HG03066 (cell line): ENCODE data around the gene FUT7.

Experiments used
- ATAC-seq: cut with Tn5 transposase; IDR thresholded peaks from one replicate; pipeline ENCODE4 v1.9.1; 2021; ENCODE audit warnings: low read depth; ENCODE audit not compliant: unreplicated experiment

FUT7 gene

GRCh38 chr9:137019891-137020683 is 11.8 kb downstream of the FUT7 start:
- ATAC-seq: no peak

GRCh38 chr9:137018761-137019559 is 12.9 kb downstream of the FUT7 start:
- ATAC-seq: no peak

DNA sequence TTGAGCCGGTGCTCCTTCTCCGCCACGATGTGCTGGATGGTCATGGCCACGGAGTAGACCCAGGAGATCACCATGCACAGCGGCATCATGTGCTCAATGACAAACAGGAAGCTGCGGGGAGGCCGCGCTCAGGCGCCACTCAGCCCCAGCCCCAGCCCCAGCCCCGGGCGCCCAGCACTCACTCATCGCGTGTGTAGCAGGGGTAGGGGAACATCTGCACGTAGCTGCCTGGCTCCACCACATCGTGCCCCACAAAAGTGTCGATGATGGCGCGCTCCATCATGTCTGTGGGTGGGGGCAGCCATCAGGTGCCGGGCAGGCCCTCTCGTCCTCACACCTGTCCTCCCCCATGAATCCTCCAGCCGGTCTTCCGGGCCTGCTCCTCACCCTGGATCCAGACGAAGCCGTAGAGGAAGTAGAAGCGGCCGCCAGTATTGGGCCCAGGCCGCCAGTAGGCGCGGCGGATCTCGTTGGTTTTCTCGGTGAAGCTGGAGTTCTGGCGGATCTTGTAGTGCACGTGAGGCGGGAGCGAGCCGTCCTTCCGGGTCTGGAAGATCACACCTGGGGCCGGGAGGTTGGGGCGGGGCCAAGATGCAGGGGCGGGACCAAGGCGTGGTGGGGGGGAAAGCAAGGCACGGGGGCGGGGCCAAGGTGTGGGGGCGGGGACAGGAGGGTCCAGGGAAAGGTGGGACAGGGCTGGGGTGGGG is 13.9 kb downstream of the FUT7 start:
- no peak for ATAC-seq

DNA sequence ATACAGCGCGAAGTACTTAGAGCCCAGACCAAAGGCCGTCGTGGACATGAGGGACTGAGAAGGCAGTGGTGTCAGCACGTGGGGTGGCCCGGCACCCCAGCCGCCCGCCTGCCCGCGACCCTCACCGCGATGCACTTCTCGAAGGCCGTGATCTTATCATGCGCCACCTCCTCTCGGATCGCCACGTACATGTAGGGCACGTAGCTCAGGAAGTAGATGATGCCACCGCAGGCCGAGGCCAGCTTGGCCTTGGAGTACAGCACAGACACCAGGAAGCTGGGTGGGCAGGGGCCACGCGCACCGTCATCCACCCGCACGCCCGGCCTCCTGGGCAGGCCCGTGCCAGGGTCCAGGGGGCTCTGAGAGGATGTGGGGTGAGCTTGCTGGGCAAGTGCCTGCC is 14.8 kb downstream of the FUT7 start:
- ATAC-seq: no peak

DNA sequence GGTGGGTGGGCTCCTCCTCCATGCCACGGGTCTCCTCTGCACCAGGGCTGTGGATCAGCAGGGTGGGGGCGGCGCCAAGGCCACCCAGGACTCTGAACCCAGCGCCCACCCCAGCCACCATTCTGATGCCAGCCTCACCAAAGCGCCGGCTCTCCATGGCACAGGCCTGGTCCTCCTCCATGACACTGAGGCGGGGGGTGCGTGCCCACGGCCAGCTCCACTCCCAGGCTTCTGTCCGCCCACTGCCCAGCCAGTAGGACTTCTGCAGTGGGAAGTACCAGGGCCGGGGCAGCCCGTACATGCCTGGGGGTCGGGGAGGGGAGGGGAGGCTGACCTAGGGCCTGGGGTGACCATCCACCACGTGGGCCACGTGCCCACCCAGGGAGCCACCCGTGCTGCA is 15.5 kb downstream of the FUT7 start:
- ATAC-seq: no peak

DNA sequence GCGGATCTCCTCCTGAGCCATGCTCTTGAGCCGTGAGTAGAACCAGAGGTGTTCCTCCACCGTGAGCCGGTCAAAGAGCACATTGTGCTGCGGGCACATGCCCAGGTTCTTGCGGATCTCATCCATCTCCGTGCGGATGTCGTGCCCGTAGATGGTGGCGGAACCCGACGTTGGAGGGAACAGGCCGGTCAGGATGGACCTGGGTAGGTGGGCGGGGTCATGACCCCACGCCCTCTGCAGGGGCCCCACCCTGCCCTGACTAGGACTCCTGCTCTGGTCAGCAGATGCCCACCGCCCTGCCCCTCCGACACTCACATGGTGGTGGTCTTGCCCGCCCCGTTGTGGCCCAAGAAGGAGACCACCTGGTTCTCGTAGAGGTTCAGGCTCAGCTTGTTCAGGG is 15.9 kb downstream of the FUT7 start:
- ATAC-seq: no peak

DNA sequence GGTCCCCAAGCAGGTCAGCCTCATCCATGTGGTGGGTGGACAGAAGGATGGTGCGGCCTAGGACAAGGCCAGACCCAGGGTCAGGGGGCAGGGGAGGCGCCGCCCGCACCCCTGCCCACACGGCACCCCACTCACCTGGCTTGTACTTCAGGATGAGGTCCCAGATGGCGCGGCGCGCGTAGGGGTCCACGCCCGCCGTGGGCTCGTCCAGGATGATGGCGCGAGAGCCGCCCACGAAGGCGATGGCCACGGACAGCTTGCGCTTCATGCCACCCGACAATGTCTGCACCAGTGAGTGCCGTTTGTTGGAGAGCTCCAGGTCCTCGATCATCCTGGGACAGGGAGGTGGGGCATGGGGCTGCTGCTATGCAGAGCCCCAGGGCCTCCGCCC is 16.4 kb downstream of the FUT7 start:
- ATAC-seq: no peak

DNA sequence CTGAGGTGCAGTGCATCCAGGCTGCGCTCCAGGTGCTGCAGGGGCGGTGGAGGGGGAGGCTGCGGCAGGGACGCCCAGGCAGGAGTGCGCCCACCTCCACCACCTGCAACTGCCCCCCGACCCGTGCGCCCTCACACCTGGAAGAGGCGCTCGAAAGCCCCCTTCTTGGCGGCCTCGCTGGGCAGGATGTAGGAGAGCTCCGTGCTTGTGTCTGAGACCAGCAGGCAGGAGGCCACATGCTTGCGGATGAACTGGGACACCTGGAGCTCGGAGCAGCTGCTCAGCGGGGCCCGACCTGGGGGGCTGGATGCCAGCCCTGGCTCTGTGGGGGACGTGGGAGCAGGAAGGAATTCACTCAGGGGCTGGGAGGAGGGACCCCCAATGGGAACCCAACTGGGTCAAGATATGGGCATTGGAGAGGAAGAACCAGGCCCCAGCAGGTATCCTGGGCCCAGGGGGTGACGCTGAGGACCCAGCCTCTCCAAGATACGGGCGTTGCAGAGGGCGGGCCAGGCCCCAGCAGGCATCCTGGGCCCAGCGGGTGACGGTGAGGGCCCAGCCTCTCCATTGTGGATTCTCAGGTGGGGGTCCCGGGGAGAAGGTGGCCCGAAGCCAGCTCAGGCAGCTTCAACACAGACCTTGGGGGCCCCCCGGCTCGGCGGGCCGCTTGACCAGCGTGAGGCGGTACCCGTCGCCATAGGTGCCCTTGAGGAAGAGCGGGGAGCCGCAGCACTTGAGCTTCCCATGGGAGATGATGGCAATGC is 16.9 kb downstream of the FUT7 start:
- no peak for ATAC-seq

DNA sequence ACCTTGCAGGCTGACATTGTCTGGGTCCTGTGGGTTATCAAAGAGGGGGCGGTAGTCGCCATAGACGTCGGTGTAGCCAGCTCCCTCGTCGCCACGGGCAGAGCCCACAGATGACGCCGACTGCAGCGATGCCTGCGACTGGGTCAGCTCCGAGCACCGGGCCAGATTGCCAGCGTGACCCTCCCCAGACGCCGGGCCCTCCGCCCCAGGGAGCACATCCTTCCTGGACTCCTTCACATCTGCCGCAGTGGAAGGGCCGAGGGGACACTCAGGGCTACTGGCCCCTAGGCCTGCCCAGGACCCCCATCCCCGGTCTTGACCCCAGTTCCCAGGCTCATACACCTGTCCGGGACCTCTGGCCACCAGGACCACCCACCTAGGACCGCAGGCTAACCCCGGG is 17.7 kb downstream of the FUT7 start:
- ATAC-seq: no peak

DNA sequence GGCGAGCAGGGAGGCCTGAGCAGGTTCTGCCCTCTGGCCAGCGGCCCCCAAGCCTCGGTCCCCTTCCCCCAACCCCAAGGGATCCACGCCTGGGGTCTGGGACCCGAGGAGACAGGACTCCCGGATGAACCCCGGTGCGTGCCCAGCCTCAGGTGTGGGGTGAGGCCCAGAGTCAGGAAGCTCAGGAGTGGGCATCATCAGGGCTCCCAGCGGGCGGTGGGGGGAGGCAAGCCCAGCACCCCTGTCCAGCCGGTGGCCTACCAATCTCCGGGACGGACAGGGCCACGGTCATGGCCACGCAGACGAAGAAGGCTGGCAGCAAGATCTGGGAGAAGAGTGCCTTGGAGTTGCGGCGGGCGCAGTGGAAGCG is 18.3 kb downstream of the FUT7 start:
- no peak for ATAC-seq

- ATAC-seq: no peak
Observed at GRCh38 chr9:137012694-137013570, 19.0 kb downstream of the FUT7 start.

- ATAC-seq: no peak
Observed at GRCh38 chr9:137011907-137012675, 19.8 kb downstream of the FUT7 start.

- ATAC-seq: no peak
Observed at GRCh38 chr9:137011156-137011555, 20.7 kb downstream of the FUT7 start.

GRCh38 chr9:137009938-137010732 is 21.8 kb downstream of the FUT7 start:
- ATAC-seq: no peak

- ATAC-seq: no peak
Observed at GRCh38 chr9:137009217-137009616, 22.7 kb downstream of the FUT7 start.

DNA sequence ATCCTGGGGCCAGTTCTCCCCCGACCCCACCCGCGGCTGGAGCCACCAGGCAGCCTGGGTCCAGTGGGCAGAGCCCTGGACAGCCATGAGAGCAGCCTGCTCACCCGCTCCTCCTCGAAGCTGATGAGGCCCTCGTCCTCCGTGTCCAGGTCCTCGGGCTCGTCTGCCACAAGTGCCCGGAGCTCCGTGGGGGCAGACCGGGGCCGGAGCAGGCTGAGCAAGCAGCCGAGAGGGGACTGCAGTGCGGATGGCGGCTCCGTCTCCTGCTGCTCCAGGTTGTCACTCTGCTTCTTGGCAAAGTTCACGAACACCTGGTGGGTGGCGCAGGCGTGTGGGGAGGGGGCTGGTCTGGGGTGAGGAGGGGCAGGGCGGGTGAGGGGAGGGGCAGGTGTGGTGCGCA is 23.6 kb downstream of the FUT7 start:
- ATAC-seq: no peak

- no peak for ATAC-seq
Observed at GRCh38 chr9:137007816-137008270, 24.0 kb downstream of the FUT7 start.
